ENCODE data around the gene RASAL1.

- no peak for TF ChIP-seq CTCF (conservative IDR thresholded peaks at IDR 0.05 in 1 of 2, IDR thresholded peaks at IDR 0.05 in 1 of 2; ENCODE audit: low read depth in 1 of 2, low read length in 2 of 2)
- TF ChIP-seq EZH2 (IDR thresholded peaks at IDR 0.05; ENCODE audit: low read length, missing control alignments) = no peak
Measured at GRCh38 chr12:113163030-113163360, 27.4 kb upstream of the RASAL1 start.

Measured in fibroblast of lung (primary cell).